AG04449 (cell line): ENCODE results near the gene RNF152.
"Not testable (repeated sequence)": the region's sequence is repeated elsewhere in the genome, so short reads cannot be mapped to it uniquely, and the experiment has no call there.

Source experiments
- CTCF ChIA-PET: fragments of 350-600 bp; formaldehyde crosslinking; extraction: SDS; loops from one replicate; lab custom pipeline; 2021; ENCODE audit warnings: antibody characterized with exemption; lab: Yijun Ruan, JAX
- POLR2A ChIA-PET: fragments of 400-600, 350-600 bp; formaldehyde crosslinking; extraction: SDS; loops from one replicate; lab custom pipeline; 2020; ENCODE audit warnings: antibody characterized with exemption, inconsistent platforms; lab: Yijun Ruan, JAX
- DNase-seq: peaks from one replicate; pipeline ENCODE4 v3.0.0-alpha.2; 2010; ENCODE audit warnings: low read depth, low spot score
- H3K4me3 ChIP-seq: 2 replicates; pipeline ENCODE4 v1.5.1; 2011; ENCODE audit warnings: low read depth, mild to moderate bottlenecking, control low read depth, low read length
- CTCF ChIP-seq: IDR thresholded peaks from one replicate; pipeline ENCODE4 v1.5.1; 2011; ENCODE audit warnings: mild to moderate bottlenecking, moderate library complexity, low read length, control low read depth, inconsistent platforms; ENCODE audit not compliant: insufficient read depth; ENCODE audit errors: missing control alignments

RNF152 gene

GRCh38 chr18:61803393-61803792 lies 89.4 kb downstream of the RNF152 start:
- no peak overlapping the region for H3K4me3 ChIP-seq
- DNase-seq = no peak
- ChIA-PET POLR2A (no interaction called here), CTCF (no interaction called here)
- no peak for TF ChIP-seq CTCF

GRCh38 chr18:61797696-61798590 lies 94.9 kb downstream of the RNF152 start:
- CTCF ChIA-PET = no interaction called here
- no peak for TF ChIP-seq CTCF
- DNase-seq = no peak
- POLR2A ChIA-PET = no interaction called here
- H3K4me3 ChIP-seq = no peak overlapping the region

GRCh38 chr18:61791031-61791430 lies 101.8 kb downstream of the RNF152 start:
- DNase-seq = no peak
- CTCF ChIA-PET = no interaction called here
- TF ChIP-seq CTCF = no peak
- POLR2A ChIA-PET = no interaction called here
- H3K4me3 ChIP-seq = no peak overlapping the region

GRCh38 chr18:61787011-61787670 lies 105.7 kb downstream of the RNF152 start:
- DNase-seq, H3K4me3 ChIP-seq, POLR2A ChIA-PET, CTCF ChIA-PET: not testable (repeated sequence)

GRCh38 chr18:61785588-61785987 lies 107.2 kb downstream of the RNF152 start:
- CTCF ChIA-PET = no interaction called here
- TF ChIP-seq CTCF = no peak
- POLR2A ChIA-PET = no interaction called here
- no peak for DNase-seq
- no peak overlapping the region for H3K4me3 ChIP-seq

- TF ChIP-seq CTCF = no peak
- no peak for DNase-seq
- CTCF ChIA-PET = no interaction called here
- POLR2A ChIA-PET = no interaction called here
- no peak overlapping the region for H3K4me3 ChIP-seq
Observed at GRCh38 chr18:61784834-61785233, 108.0 kb downstream of the RNF152 start.

GRCh38 chr18:61782545-61782944 lies 110.3 kb downstream of the RNF152 start:
- CTCF ChIA-PET = interaction anchor here (1.3 kb wide), 1 partner anchor 8 kb away, joined by 4 read pairs; no protein-coding TSS in a partner anchor
- DNase-seq = no peak
- no peak for TF ChIP-seq CTCF
- no peak overlapping the region for H3K4me3 ChIP-seq
- POLR2A ChIA-PET = no interaction called here

GRCh38 chr18:61776201-61776600 lies 116.6 kb downstream of the RNF152 start:
- DNase-seq, CTCF ChIA-PET, H3K4me3 ChIP-seq, POLR2A ChIA-PET: not testable (repeated sequence)
